Endodermal cell (in vitro differentiated cells): ENCODE results near the gene ASAP2. TPM values are rescaled to one million over a fixed set of nuclear protein-coding genes. Genes with fewer than 3 reads are reported as not detected.

ENCODE experiments used
- DNase-seq: peaks from one replicate; pipeline ENCODE4 v3.0.0-alpha.2; 2017
- H3K27ac ChIP-seq: 2 replicates; pipeline ENCODE4 v1.5.1; 2013; ENCODE audit warnings: mild to moderate bottlenecking, low read depth, low read length, moderate library complexity
- H3K27me3 ChIP-seq: 2 replicates; pipeline ENCODE4 v1.6.1; 2013; ENCODE audit warnings: mild to moderate bottlenecking, low read length, moderate library complexity; ENCODE audit not compliant: insufficient read depth, control insufficient read depth, poor library complexity, severe bottlenecking
- H3K36me3 ChIP-seq: 2 replicates; pipeline ENCODE4 v1.7.0; 2013; ENCODE audit warnings: mild to moderate bottlenecking, low read length, moderate library complexity; ENCODE audit not compliant: control insufficient read depth, insufficient read depth
- H3K4me1 ChIP-seq: one replicate; pipeline ENCODE4 v1.7.0; 2013; ENCODE audit warnings: low read length; ENCODE audit not compliant: control insufficient read depth, insufficient read depth
- H3K4me3 ChIP-seq: 2 replicates; pipeline ENCODE4 v1.5.1; 2013; ENCODE audit warnings: mild to moderate bottlenecking, low read length, moderate library complexity
- H3K9ac ChIP-seq: 2 replicates; pipeline ENCODE4 v1.6.1; 2013; ENCODE audit warnings: mild to moderate bottlenecking, low read length, moderate library complexity; ENCODE audit not compliant: poor library complexity, severe bottlenecking; ENCODE audit errors: extremely low read depth
- H3K9me3 ChIP-seq: 2 replicates; pipeline ENCODE4 v1.6.1; 2013; ENCODE audit warnings: mild to moderate bottlenecking, low read length, moderate library complexity; ENCODE audit not compliant: control insufficient read depth
- H3K27ac Mint-ChIP-seq: 2 replicates; pipeline ENCODE4 v1.8.0; 2020; ENCODE audit warnings: mixed read lengths
- H3K27me3 Mint-ChIP-seq: 2 replicates; pipeline ENCODE4 v1.8.0; 2021; ENCODE audit warnings: mild to moderate bottlenecking, mixed read lengths; ENCODE audit not compliant: insufficient read depth
- H3K36me3 Mint-ChIP-seq: 2 replicates; pipeline ENCODE4 v1.8.0; 2020; ENCODE audit warnings: low read depth, mixed read lengths
- H3K4me1 Mint-ChIP-seq: 2 replicates; pipeline ENCODE4 v1.8.0; 2020; ENCODE audit warnings: mixed read lengths
- H3K4me3 Mint-ChIP-seq: 2 replicates; pipeline ENCODE4 v1.8.0; 2020; ENCODE audit warnings: mild to moderate bottlenecking, moderate library complexity, mixed read lengths
- H3K9me3 Mint-ChIP-seq: 2 replicates; pipeline ENCODE4 v1.8.0; 2020; ENCODE audit warnings: mild to moderate bottlenecking, mixed read lengths
- CTCF ChIP-seq: fragments of 200-600 bp; sonication (generic); conservative IDR thresholded peaks from 2 replicates; pipeline ENCODE4 v1.5.0; 2021; ENCODE audit warnings: antibody characterized with exemption, mild to moderate bottlenecking
- WGBS, 2 experiments: methylation state at CpG; one replicate each; pipeline versions ENCODE4 v1.1.5 to v1.1.7; 2013; ENCODE audit warnings: missing lambda C conversion rate in 2 of 2, mixed read lengths in 1 of 2; ENCODE audit not compliant: insufficient coverage in 1 of 2, insufficient read length in 1 of 2; 5-methylcytosine and 5-hydroxymethylcytosine counted together
- total RNA-seq, 2 donors: library from RNA; stranded (reverse); fragmentation: NEBNext Ultra II Directional in 1 of 2; extraction: Animal tissue kit (Norgen Biotek cat#: 25700) in 1 of 2; gene quantifications; 2 replicates in 1 of 2; 3 replicates in 1 of 2; pipeline ENCODE4 v1.2.1, GENCODE V29; 2021

The ASAP2 gene
- total RNA-seq, 2 donors from 2014 or later, result 11.8 to 20.4 TPM

DNA sequence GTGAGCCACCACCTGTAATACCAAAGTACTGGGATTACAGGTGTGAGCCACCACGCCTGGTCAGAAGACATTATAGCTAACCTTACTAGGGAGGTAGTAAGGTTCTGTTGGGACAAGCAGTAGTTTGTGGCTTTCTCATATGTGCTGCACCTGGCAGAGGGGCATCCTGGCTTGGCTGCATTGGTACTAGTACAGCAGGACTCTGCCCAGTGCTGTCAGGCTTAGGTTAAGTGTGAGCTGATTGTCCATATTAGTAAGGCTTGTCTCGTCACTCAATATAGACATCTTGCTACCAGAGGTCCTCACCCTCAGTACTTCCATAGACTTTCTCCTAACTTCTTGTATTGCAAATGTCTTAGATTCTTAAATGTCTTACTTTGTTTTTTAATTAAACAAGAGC lies 96.1 kb downstream of the ASAP2 start:
- Mint-ChIP-seq H3K27me3 (no peaks in the 10 kb centered on the region), H3K9me3 (no peaks in the 10 kb centered on the region), H3K36me3 (no peaks in the 10 kb centered on the region), H3K4me1 (peaks cover 10% of the 10 kb centered on the region), H3K27ac (no peak overlapping the region), H3K4me3 (no peak overlapping the region)
- Histone ChIP-seq H3K4me3 (no peak overlapping the region), H3K27me3 (no peaks in the 10 kb centered on the region), H3K9ac (no peak overlapping the region), H3K4me1 (no peaks in the 10 kb centered on the region), H3K27ac (no peak overlapping the region), H3K9me3 (no peaks in the 10 kb centered on the region), H3K36me3 (no peaks in the 10 kb centered on the region)
- no peak for TF ChIP-seq CTCF
- WGBS, 2 experiments, result 83 to 100% methylated on average over 1 to 2 of the region's 2 CpGs
- no peak for DNase-seq

DNA sequence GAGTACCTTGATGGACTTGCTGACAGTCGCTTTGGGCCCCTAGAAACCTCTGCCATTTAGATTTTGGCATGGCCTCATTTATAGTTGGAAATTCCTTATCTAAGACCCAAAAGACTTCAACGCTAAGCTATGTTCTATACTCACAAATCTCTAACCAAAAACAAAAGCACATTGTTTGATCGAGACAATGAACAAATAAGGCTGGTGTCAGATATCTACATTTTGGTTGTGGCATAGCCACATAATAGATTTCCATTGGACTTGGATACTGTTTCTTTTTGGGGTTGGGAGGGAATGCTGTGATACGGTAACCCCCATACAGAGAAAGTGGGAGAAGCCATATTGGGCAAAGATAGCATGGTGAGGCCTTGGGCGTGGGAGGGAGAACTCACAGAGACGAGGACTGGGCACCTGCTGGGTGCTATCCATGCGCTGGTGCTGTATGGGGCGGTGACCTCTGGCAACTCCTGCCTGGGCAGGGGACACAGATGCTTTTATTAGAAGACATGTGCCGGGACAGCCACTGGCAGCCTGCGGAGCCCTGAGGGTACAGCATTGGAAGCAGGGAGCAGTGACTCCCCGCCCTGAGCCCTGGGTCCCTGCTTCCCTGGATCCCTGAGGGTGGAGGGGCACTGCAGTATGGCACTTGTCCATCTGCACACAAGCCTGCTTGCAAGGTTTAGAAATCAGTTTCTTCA lies 97.1 kb downstream of the ASAP2 start:
- no peak overlapping the region for H3K4me3 Mint-ChIP-seq
- H3K36me3 Mint-ChIP-seq, result no peaks in the 10 kb centered on the region
- no peak overlapping the region for H3K27ac Mint-ChIP-seq
- no peaks in the 10 kb centered on the region for H3K36me3 ChIP-seq
- no peaks in the 10 kb centered on the region for H3K27me3 Mint-ChIP-seq
- no peak for DNase-seq
- H3K27ac ChIP-seq, result no peak overlapping the region
- no peak overlapping the region for H3K4me3 ChIP-seq
- H3K9me3 ChIP-seq, result no peaks in the 10 kb centered on the region
- H3K4me1 Mint-ChIP-seq, result peaks cover 9% of the 10 kb centered on the region
- 93 to 94% methylated on average over 9 to 11 of the region's 11 CpGs for WGBS, 2 experiments
- no peaks in the 10 kb centered on the region for H3K9me3 Mint-ChIP-seq
- TF ChIP-seq CTCF, result no peak
- no peak overlapping the region for H3K9ac ChIP-seq
- H3K27me3 ChIP-seq, result no peaks in the 10 kb centered on the region
- no peaks in the 10 kb centered on the region for H3K4me1 ChIP-seq

DNA sequence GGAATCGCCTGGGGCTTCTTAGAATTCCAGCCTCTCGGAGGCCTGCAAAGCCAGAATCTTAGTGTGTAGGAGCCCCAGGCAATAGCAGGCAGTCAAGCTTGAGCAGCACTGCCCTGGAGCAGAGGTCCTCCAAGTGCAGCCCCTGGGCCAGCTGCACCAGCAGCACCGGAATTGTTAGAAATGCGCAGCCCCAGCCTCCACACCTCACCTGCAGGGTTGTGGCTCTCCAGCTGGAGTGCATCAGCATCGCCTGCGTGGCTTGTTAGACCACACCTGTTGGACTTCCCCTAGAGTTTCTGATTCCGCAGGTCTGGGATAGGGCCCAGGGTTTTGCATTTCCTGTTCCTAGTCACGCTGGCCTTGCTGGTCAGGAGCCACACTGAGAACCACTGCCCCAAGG lies 100.3 kb downstream of the ASAP2 start:
- 92 to 100% methylated on average over 3 to 8 of the region's 8 CpGs for WGBS, 2 experiments
- TF ChIP-seq CTCF, result no peak
- H3K27ac ChIP-seq, result no peak overlapping the region
- no peaks in the 10 kb centered on the region for H3K36me3 ChIP-seq
- peaks cover 13% of the 10 kb centered on the region for H3K4me1 Mint-ChIP-seq
- H3K9me3 ChIP-seq, result no peaks in the 10 kb centered on the region
- DNase-seq, result no peak
- H3K4me3 ChIP-seq, result no peak overlapping the region
- no peak overlapping the region for H3K4me3 Mint-ChIP-seq
- H3K36me3 Mint-ChIP-seq, result no peaks in the 10 kb centered on the region
- no peak overlapping the region for H3K27ac Mint-ChIP-seq
- H3K27me3 Mint-ChIP-seq, result no peaks in the 10 kb centered on the region
- no peaks in the 10 kb centered on the region for H3K9me3 Mint-ChIP-seq
- H3K4me1 ChIP-seq, result no peaks in the 10 kb centered on the region
- no peaks in the 10 kb centered on the region for H3K27me3 ChIP-seq
- H3K9ac ChIP-seq, result no peak overlapping the region
